ENCODE data around the gene AOC2.
"Not testable (repeated sequence)": the region's sequence is repeated elsewhere in the genome, so short reads cannot be mapped to it uniquely, and the experiment has no call there.

The AOC2 gene

GRCh38 chr17:42865638-42866094 lies 21.3 kb downstream of the AOC2 start:
- TF ChIP-seq CTCF (IDR thresholded peaks at IDR 0.05; ENCODE audit: extremely low read depth, missing control alignments): no peak
- no peak for DNase-seq (ENCODE audit: low spot score)

DNA sequence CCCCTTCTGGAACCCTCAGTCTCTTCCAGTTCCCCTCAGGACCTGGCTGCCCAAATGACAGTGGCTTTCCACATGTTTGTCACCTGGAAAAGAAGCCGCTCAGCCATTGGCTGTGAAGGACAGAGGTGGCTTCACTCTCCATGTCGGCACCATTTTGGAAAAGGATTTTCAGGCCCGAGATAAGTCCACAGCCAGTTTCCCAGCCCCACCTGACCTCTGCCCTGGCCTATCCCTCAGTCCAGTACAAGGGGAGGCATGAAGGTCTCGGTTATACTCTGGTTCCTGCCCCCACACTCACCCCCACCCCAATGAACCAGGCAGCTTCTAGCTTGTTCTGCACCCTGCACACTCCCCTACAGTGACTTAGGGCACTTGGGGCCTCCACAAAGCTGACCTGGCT lies 21.8 kb downstream of the AOC2 start:
- no peak for DNase-seq (ENCODE audit: low spot score)
- TF ChIP-seq CTCF (IDR thresholded peaks at IDR 0.05; ENCODE audit: extremely low read depth, missing control alignments): no peak

GRCh38 chr17:42866631-42867575 lies 22.5 kb downstream of the AOC2 start:
- no peak for DNase-seq (ENCODE audit: low spot score)
- TF ChIP-seq CTCF (IDR thresholded peaks at IDR 0.05; ENCODE audit: extremely low read depth, missing control alignments): no peak

DNA sequence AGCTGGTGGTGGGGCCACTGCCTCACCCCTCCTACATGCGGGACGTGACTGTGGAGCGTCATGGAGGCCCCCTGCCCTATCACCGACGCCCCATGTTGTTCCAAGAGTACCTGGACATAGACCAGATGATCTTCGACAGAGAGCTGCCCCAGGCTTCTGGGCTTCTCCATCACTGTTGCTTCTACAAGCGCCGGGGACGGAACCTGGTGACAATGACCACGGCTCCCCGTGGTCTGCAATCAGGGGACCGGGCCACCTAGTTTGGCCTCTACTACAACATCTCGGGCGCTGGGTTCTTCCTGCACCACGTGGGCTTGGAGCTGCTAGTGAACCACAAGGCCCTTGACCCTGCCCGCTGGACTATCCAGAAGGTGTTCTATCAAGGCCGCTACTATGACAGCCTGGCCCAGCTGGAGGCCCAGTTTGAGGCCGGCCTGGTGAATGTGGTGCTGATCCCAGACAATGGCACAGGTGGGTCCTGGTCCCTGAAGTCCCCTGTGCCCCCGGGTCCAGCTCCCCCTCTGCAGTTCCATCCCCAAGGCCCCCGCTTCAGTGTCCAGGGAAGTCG lies 23.4 kb downstream of the AOC2 start:
- DNase-seq (ENCODE audit: low spot score): not testable (repeated sequence)

DNA sequence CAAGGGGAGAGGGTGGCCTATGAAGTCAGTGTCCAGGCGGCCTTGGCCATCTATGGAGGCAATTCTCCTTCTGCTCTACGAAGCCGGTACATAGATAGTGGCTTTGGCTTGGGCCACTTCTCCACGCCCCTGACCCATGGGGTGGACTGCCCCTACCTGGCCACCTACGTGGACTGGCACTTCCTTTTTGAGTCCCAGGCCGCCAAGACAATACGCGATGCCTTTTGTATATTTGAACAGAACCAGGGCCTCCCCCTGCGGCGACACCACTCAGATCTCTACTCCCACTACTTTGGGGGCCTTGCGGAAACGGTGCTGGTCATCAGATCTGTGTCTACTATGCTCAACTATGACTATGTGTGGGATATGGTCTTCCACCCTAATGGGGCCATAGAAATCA lies 24.0 kb downstream of the AOC2 start:
- no peak for TF ChIP-seq CTCF (IDR thresholded peaks at IDR 0.05; ENCODE audit: extremely low read depth, missing control alignments)
- no peak for DNase-seq (ENCODE audit: low spot score)

DNA sequence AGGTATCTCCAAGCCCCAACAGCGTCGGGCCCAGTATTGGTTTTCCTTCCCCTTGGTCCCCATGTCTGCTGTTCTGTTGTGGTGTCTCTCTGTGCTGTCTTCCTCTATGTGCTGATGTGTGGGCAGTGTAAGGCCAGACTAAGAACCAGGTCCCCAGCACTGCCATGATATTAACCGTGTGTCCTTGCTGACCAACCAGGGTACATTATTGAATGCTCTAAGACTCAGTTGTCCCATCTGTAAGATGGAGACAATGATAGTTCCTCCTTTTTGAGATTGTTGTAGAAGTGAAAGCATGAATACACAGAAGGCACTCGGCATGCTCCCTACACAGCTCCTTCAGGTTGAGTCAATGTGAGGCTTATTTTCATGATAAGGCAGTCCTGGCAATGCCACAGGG lies 27.3 kb downstream of the AOC2 start:
- no peak for TF ChIP-seq CTCF (IDR thresholded peaks at IDR 0.05; ENCODE audit: extremely low read depth, missing control alignments)
- no peak for DNase-seq (ENCODE audit: low spot score)

DNA sequence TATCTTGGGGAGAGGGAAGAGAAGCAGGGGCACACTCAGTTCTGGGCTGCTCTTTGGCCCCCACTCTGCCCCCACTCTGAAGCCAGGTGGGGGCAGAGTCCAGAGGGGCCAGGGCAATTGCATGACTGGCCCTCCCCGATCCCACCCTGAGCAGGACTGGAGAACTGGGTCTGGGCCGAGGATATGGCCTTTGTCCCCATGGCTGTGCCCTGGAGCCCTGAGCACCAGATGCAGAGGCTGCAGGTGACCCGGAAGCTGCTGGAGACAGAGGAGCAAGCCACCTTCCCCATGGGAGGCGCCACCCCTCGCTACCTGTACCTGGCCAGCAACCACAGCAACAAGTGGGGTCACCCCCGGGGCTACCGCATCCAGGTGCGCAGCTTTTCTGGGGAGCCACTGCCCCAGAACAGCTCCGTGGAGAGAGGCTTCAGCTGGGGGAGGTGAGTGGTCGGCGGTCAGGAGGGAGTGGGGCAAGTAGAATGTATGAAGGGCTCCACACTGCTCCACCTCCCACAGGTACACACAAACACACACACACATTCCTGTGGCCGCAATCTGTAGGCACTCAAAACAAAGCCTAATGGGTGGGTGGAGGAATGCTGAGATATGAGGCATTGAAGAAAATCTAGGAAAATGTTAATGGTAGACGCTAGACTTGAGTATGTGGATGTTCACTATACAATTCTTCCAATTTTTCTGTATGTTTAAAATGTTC lies 28.0 kb downstream of the AOC2 start:
- no peak for DNase-seq (ENCODE audit: low spot score)
- no peak for TF ChIP-seq CTCF (IDR thresholded peaks at IDR 0.05; ENCODE audit: extremely low read depth, missing control alignments)
